Memory B cell (primary cell): Measurements from ENCODE around the gene ABTB2.
A peak's percentile ranks its signal among the peaks of the same experiment; 100 is the strongest.

Experiments used
- ATAC-seq: fragments of 150-1000 bp; cut with Tn5 transposase; 2 replicates; pipeline ENCODE4 v1.10.0; 2021; ENCODE audit warnings: low read depth, mild to moderate bottlenecking, moderate library complexity
- DNase-seq, 2 donors: peaks; one replicate each; pipeline ENCODE4 v3.0.0; 2022; ENCODE audit warnings: low spot score in 2 of 2
- H3K27ac Mint-ChIP-seq: one replicate; pipeline ENCODE4 v1.8.0; 2022; ENCODE audit warnings: mild to moderate bottlenecking, moderate library complexity, mixed read lengths
- H3K27me3 Mint-ChIP-seq: one replicate; pipeline ENCODE4 v1.8.0; 2022; ENCODE audit warnings: mixed read lengths
- H3K36me3 Mint-ChIP-seq: one replicate; pipeline ENCODE4 v1.8.0; 2022; ENCODE audit warnings: mild to moderate bottlenecking, mixed read lengths
- H3K4me1 Mint-ChIP-seq: one replicate; pipeline ENCODE4 v1.8.0; 2022; ENCODE audit warnings: mixed read lengths
- H3K4me3 Mint-ChIP-seq: one replicate; pipeline ENCODE4 v1.8.0; 2022; ENCODE audit warnings: mild to moderate bottlenecking, moderate library complexity, mixed read lengths
- H3K9me3 Mint-ChIP-seq: one replicate; pipeline ENCODE4 v1.8.0; 2022; ENCODE audit warnings: mixed read lengths

ABTB2 gene

DNA sequence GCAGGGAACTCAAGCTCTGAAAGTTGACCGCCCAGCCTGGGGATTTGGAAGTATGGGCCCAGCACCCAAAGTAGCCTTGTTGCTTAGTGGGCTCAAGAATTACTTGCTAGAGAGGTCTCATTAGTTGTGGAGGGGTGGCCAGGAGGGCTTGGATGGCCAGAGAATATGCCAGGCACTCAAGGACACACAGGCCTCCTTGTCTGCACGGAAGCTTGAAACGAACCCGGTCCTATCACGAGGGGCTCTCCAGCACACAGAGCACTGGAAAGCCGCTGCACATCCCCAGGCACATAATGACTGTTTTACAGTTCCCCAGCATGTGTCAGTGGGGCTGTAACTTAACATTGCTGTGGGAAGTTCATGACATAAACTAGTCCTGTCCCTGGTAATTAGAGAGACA, 196.4 kb downstream of the ABTB2 start:
- H3K27ac Mint-ChIP-seq = no peak overlapping the region
- no peaks in the 10 kb centered on the region for H3K9me3 Mint-ChIP-seq
- H3K4me1 Mint-ChIP-seq = no peaks in the 10 kb centered on the region
- H3K4me3 Mint-ChIP-seq = no peak overlapping the region
- no peaks in the 10 kb centered on the region for H3K36me3 Mint-ChIP-seq
- no peaks in the 10 kb centered on the region for H3K27me3 Mint-ChIP-seq
- DNase-seq (no peak), ATAC-seq (no peak)

DNA sequence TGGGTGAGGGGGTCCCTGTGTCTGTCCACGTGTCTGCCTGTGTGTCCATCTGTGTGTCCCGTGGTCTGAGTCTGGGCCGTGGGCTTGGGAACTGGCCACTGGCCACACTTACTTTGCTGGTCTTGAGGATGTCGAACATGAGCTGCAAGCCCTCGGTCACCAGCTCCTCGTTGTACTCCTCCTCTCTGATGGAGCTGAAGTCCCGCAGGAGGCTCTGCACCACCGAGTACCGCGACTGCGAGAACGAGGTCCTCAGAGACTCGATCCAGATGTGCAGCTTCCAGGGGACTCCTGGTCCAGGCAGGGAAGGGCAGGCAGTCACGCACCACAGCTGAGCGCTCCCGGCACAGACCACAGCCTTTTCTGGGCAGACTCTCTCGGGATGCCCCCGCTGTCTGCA, 197.0 kb downstream of the ABTB2 start:
- Mint-ChIP-seq H3K36me3 (no peaks in the 10 kb centered on the region), H3K27ac (no peak overlapping the region), H3K4me1 (no peaks in the 10 kb centered on the region), H3K4me3 (no peak overlapping the region), H3K27me3 (no peaks in the 10 kb centered on the region), H3K9me3 (no peaks in the 10 kb centered on the region)
- ATAC-seq (no peak), DNase-seq (no peak)

DNA sequence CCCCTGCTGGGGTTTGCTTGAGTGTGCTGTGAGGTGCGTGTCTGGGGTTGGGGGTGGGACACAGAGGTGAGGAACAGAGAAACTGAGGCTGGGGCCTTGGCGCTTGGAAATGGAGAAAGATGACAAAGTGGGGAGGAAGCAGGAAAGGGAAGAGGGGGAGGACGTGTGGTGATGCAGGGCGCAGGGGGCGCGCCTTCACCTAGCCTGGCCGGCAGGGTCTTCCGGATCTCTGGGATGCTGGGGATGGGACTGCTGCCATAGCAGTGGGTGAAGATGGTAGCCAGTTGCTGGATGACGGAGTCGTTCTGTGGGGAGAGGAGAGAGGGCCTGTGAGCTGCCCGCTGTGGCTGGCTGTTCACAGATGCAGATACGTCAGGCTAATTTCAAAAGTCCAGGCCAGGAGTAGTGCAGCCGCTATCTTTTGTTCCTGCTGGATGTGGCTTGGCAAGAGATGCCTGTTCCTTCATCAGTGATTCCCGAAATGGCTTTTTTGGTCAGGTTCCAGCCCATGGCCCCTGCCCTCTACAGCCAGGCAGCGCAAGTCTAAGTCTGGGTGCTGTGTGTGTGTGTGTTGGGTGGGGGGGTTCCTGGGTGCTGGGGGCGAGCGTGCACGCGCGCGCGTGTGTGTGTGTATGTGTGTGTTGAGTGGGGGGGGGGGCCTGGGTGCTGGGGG, 197.6 kb downstream of the ABTB2 start:
- ATAC-seq (no peak), DNase-seq (no peak)
- H3K4me1 Mint-ChIP-seq = no peaks in the 10 kb centered on the region
- H3K27ac Mint-ChIP-seq = no peak overlapping the region
- no peaks in the 10 kb centered on the region for H3K36me3 Mint-ChIP-seq
- no peaks in the 10 kb centered on the region for H3K9me3 Mint-ChIP-seq
- H3K27me3 Mint-ChIP-seq = no peaks in the 10 kb centered on the region
- H3K4me3 Mint-ChIP-seq = no peak overlapping the region

DNA sequence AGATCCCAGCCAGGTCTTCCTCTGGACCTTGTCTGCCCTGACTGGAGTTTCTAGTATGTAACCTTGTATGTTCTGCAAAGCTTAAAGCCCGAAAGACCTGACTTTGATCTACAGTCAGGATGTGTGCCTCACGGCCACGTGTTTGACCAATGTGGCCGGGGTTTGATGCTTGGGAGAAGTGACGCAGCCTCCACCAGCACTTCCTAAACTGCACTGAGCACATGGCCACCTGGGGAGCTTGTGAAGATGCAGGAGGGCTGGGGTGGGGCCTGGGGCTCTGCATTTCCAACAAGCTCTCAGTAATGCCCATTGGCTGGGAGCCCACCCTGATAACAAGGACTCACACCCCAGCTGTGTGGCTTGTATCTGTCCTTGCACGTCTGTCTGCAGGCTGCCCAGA, 199.1 kb downstream of the ABTB2 start:
- no peaks in the 10 kb centered on the region for H3K27me3 Mint-ChIP-seq
- DNase-seq (no peak), ATAC-seq (no peak)
- H3K9me3 Mint-ChIP-seq = no peaks in the 10 kb centered on the region
- H3K4me1 Mint-ChIP-seq = peaks cover 14% of the 10 kb centered on the region
- H3K27ac Mint-ChIP-seq = no peak overlapping the region
- H3K4me3 Mint-ChIP-seq = no peak overlapping the region
- no peaks in the 10 kb centered on the region for H3K36me3 Mint-ChIP-seq

DNA sequence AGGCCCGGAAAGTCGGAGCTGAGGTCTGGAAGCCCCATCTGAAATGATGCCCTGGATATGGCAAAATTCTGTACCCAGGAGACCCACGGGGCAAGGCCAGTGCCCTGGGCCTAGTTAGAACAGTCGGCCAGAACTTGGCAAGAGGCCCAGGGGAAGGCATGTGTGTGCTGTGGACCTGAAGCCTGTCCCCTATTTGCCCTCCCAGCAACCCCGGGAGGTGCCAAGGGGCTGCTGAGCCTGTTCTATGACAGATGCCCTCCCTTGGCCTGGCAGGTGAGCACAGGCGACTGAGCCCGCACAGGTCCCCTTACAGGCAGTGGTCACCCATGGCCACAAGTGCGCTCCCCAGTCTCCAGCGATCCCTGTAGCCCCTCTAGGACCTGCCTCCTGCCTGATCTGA, 200.6 kb downstream of the ABTB2 start:
- Mint-ChIP-seq H3K36me3 (no peaks in the 10 kb centered on the region), H3K27ac (no peak overlapping the region), H3K4me3 (no peak overlapping the region), H3K4me1 (peaks cover 25% of the 10 kb centered on the region), H3K27me3 (no peaks in the 10 kb centered on the region), H3K9me3 (no peaks in the 10 kb centered on the region)
- DNase-seq (no peak), ATAC-seq (no peak)

DNA sequence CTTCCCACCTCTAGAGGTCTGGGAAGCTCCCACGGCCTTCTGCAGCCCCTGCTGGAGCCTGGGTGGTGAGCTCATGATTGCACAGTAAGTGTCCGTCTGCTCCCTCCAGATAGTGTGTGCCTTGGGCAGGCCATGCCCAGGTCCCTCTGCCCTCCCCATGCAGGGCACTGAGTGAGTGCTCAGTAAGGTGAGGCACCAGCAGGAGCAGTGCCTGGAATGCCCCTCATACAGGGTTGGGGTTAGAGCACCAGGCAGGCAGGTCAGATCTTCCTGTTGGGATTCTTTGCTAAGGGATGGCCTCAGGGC, 202.1 kb downstream of the ABTB2 start:
- Mint-ChIP-seq H3K27me3 (no peaks in the 10 kb centered on the region), H3K27ac (no peak overlapping the region), H3K4me1 (peaks cover 25% of the 10 kb centered on the region), H3K9me3 (no peaks in the 10 kb centered on the region), H3K36me3 (no peaks in the 10 kb centered on the region), H3K4me3 (no peak overlapping the region)
- ATAC-seq (no peak), DNase-seq (no peak)

DNA sequence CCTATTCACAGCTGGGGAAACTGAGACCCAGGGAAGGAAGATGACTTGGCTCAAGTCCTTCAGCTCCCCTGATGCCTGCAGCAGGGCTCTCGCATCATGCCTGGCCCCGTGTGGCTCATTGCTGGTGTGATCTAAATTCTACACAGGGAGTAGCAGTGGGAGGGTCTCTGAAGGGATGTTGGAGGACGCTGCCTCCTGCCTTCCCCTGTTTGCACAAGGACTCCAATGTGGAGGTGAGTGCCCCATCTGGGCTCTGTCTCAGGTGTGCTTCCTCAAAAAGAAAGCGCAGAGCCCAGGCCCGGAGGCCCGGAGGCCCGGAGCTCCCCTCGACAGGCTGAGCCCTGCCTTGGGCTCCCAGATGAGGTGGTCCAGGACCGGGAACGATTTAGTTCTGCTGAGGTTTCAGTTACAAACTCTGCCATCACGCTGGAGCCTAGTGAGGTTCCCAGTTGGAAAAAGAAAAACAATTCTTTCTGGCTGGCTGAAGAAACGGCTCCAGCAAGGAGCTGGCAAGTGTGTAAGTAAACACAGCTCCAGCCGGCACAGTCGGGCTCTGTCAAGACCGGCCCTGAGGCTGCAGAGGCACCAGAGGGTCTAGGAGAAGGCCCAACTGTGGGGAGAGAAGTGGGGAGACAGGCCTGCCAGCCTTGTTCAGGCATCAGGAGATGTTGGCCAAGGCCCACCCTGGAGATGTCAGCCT, 202.6 kb downstream of the ABTB2 start:
- no peaks in the 10 kb centered on the region for H3K9me3 Mint-ChIP-seq

DNA sequence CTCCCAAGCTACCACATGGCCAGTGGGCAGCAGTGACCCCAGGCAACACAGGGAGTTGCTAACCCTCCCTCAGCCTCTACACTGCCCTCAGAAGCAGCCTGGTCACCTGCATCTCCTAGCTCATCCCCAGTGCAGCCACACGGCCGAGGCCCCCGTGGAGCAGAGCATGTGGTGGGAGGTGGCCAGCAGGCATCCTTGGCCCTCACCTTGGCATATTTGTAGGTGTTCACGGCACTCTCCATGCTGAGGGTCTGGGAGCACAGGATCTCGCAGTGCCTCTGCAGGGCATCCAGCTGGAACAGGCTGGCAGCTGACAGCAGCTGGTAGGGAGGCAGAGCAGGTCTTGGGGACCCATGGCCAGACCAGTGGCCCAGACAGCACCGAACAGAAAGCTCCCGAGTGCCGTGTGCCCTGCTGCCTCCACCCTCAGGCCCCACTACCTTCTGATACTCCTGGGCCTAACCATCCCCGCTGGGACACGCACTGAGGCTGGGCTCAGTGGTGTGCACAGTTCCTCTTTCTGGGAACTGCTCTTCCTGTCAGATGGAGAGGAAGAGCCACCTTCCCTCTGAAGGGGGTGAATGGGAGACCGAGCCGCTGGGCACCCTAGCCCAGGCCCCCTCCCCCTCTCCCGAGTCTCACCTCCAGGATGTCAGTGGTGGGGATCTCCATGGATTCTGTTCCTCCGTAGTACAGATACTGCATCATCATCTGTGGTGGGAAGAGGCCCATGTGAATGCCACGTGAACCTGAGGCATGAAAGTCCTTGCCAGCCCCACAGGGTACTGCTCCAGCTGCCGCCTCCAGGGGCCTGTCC, 203.5 kb downstream of the ABTB2 start:
- peak; percentile 88 for ATAC-seq

More for the DNA sequence above, 202.6 kb downstream of the ABTB2 start:
- Mint-ChIP-seq H3K27me3 (no peaks in the 10 kb centered on the region), H3K4me3 (no peak overlapping the region), H3K27ac (peak overlapping the region; percentile 28), H3K4me1 (peaks cover 25% of the 10 kb centered on the region), H3K36me3 (no peaks in the 10 kb centered on the region)
- no peak for DNase-seq
- no peak for ATAC-seq

DNA sequence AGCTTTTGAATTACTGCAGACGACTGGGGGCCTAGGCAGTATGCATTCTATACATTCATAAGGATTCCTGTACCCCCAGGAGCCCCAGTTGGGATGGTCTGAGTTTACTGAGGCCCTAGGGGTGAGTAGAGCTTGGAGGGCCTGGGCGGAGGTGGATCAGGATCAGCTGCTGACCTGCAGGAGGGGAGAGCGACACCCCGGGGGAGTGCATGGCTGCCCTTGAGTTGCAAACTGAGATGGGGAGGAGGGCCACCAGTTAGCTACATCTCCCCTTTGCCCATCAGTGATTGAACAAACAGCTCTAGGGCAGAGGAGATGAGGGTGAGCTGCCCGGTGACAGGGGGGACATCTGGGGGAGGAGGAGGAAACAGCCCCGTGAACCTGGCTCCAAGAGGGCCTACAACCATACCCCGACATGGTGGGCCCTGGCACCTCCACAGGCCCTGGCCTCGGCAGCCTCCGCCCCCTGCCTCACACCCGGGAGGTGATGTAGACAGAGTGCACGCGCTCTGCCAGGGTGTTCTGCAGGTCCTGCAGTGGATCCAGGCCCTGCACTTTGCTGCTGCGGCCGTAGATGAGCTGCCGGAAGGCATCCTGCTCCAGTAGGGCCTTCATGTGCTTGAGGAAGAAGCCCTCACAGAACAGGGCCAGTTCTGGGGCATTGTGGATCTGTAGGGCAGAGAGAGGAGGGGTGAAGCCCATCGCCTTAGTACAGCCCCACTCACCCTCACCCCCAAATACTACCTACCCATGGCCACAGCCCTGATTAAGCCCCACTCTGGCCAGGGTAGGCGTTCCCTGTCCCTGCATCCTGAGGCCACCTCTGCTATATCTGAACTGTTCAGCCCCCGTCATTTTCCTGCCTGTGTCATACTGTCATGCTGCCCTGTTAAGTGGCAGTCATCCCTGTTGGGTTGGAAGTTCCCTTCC, 205.6 kb downstream of the ABTB2 start:
- Mint-ChIP-seq H3K9me3 (no peaks in the 10 kb centered on the region), H3K27me3 (no peaks in the 10 kb centered on the region), H3K36me3 (no peaks in the 10 kb centered on the region), H3K4me1 (peaks cover 25% of the 10 kb centered on the region), H3K27ac (no peak overlapping the region), H3K4me3 (no peak overlapping the region)
- DNase-seq = no peak
- ATAC-seq = no peak

More for the DNA sequence above, 203.5 kb downstream of the ABTB2 start:
- H3K27ac Mint-ChIP-seq = peak overlapping the region; percentile 28
- H3K4me1 Mint-ChIP-seq = peaks cover 25% of the 10 kb centered on the region
- no peaks in the 10 kb centered on the region for H3K27me3 Mint-ChIP-seq
- DNase-seq = peak in 1 of 2 donors; percentile 20
- no peaks in the 10 kb centered on the region for H3K9me3 Mint-ChIP-seq
- H3K36me3 Mint-ChIP-seq = no peaks in the 10 kb centered on the region
- peak overlapping the region; percentile 44 for H3K4me3 Mint-ChIP-seq

DNA sequence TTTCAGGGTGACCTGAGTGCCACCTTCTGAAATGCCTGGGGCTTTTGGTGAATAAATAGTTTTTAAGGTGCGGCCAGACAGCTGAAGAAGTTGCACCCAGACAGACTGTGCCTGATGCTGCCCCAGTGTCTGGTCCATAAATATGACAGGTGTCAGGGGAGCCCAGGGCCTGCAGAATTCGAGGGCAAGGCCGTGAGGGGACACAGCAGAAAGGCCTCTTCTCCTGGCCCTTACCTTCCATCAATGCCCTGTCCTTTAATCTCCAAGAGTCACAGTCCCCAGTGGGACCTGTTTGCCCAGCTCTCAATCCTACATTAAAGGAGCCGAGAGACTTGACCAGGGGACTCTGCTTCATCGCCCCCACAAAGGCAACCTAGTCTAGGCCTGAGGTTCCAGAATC, 206.6 kb downstream of the ABTB2 start:
- Mint-ChIP-seq H3K27me3 (no peaks in the 10 kb centered on the region), H3K9me3 (no peaks in the 10 kb centered on the region), H3K4me1 (peaks cover 27% of the 10 kb centered on the region), H3K36me3 (peaks cover 6% of the 10 kb centered on the region), H3K4me3 (no peak overlapping the region), H3K27ac (no peak overlapping the region)
- ATAC-seq = no peak
- DNase-seq = no peak

DNA sequence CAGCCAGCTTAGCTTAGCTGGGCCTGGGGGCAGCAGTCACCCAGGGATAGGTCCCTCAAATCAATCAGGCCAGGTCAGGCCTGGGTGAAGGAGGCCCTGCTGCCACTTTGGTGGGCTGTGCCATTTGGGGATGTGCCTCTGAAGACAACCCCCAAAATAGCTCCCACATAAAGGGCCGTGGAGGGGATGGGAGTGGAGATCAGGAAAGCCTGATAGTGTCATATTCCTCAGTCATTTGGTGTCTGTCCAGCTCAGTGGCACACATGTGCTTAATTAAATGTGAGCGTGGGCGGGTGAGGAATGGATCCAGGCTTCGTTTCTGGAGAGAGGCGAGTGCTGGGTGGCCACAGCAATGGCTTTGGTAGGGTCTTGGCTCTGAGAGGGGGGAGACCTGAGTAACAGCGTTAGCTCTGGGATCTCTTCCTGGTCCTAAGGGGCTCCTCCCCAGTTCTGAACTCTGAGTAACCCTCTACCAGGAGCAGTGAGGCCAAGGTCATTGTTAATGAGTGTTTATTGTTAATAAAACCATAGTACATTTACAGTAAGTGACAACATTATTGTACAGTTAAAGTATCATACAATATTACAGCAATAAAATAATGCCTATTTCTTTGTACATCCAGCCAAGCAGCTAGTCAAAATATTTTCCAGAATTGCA, 207.2 kb downstream of the ABTB2 start:
- Mint-ChIP-seq H3K4me1 (peaks cover 31% of the 10 kb centered on the region), H3K36me3 (peaks cover 8% of the 10 kb centered on the region), H3K27me3 (no peaks in the 10 kb centered on the region), H3K27ac (no peak overlapping the region), H3K4me3 (no peak overlapping the region), H3K9me3 (no peaks in the 10 kb centered on the region)
- DNase-seq (no peak), ATAC-seq (no peak)

DNA sequence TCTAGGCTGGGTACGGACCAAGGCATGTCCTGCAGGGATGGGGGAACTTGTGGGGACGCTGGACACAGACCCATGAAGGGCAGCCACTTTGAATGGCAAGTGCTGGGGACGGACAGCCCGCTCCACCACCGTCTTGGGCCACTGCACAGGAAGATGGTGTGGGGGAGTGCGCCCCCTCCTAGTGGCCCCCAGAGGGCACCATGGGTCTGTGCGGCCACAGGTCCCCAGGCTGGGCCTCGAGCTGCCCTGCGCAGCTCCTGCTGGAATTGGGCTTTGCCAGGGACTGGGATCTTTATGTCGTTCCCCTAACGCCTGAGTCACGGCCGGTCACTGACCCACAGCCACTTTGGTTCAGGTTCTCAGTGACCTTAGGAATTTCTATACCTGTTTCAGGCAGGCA, 208.0 kb downstream of the ABTB2 start:
- Mint-ChIP-seq H3K4me3 (no peak overlapping the region), H3K36me3 (peaks cover 8% of the 10 kb centered on the region), H3K27ac (no peak overlapping the region), H3K27me3 (no peaks in the 10 kb centered on the region), H3K9me3 (no peaks in the 10 kb centered on the region), H3K4me1 (peaks cover 35% of the 10 kb centered on the region)
- ATAC-seq = no peak
- no peak for DNase-seq

DNA sequence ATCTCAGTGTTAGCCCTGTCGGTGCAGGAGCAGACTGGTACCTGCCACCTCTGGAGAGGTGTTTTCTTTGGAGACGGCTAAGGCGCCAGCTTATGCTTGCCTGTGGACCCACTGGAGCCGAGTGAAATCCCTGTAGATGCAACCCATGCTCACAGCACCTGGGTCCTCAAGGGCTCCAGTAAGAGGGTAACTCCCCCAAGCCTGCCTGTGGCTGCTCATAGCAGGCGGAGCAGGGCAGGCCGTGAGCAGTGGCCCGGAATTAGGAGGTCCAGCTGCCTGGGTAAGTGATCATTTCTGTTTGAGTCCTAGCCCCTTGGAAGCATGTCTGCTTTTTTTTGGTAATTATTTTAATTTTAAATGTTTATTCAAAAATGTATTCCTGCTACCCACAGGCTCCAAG, 208.5 kb downstream of the ABTB2 start:
- peaks cover 29% of the 10 kb centered on the region for H3K4me1 Mint-ChIP-seq
- no peak for ATAC-seq
- peaks cover 8% of the 10 kb centered on the region for H3K36me3 Mint-ChIP-seq
- no peaks in the 10 kb centered on the region for H3K9me3 Mint-ChIP-seq
- no peaks in the 10 kb centered on the region for H3K27me3 Mint-ChIP-seq
- no peak overlapping the region for H3K4me3 Mint-ChIP-seq
- DNase-seq = no peak
- no peak overlapping the region for H3K27ac Mint-ChIP-seq
